H9 (cell line): Measurements from ENCODE around the gene NADSYN1. TPM values are rescaled to one million over a fixed set of nuclear protein-coding genes. Genes with fewer than 3 reads are reported as not detected.

Experiments used
- DNase-seq: peaks from one replicate; pipeline ENCODE4 v3.0.0-alpha.2; 2017
- H2AFZ ChIP-seq: one replicate; pipeline ENCODE4 v1.6.1; 2013; ENCODE audit warnings: mild to moderate bottlenecking, low read length, control low read depth, moderate library complexity
- H2AK5ac ChIP-seq: 2 replicates; pipeline ENCODE4 v1.6.1; 2013; ENCODE audit warnings: low read length, control low read depth, mixed read lengths; ENCODE audit not compliant: insufficient read length
- H2BK120ac ChIP-seq: one replicate; pipeline ENCODE4 v1.6.1; 2013; ENCODE audit warnings: low read depth, mild to moderate bottlenecking, low read length, control low read depth, inconsistent platforms; ENCODE audit not compliant: poor library complexity, severe bottlenecking
- H2BK12ac ChIP-seq: 2 replicates; pipeline ENCODE4 v1.6.1; 2013; ENCODE audit warnings: low read length, control low read depth, mixed read lengths, low read depth; ENCODE audit not compliant: insufficient read length
- H2BK15ac ChIP-seq: 2 replicates; pipeline ENCODE4 v1.6.1; 2013; ENCODE audit warnings: low read depth, low read length, control low read depth
- H2BK20ac ChIP-seq: one replicate; pipeline ENCODE4 v1.6.1; 2013; ENCODE audit warnings: low read depth, mild to moderate bottlenecking, low read length, control low read depth, inconsistent platforms; ENCODE audit not compliant: poor library complexity, severe bottlenecking
- H2BK5ac ChIP-seq: 2 replicates; pipeline ENCODE4 v1.6.1; 2013; ENCODE audit warnings: low read length, control low read depth, mixed read lengths; ENCODE audit not compliant: insufficient read length
- H3K14ac ChIP-seq: 2 replicates; pipeline ENCODE4 v1.6.1; 2013; ENCODE audit warnings: low read length, control low read depth; ENCODE audit not compliant: insufficient read depth
- H3K18ac ChIP-seq: 2 replicates; pipeline ENCODE4 v1.6.1; 2013; ENCODE audit warnings: low read depth, mild to moderate bottlenecking, mixed read lengths, low read length, control low read depth; ENCODE audit not compliant: insufficient read length
- H3K23ac ChIP-seq: 2 replicates; pipeline ENCODE4 v1.6.1; 2013; ENCODE audit warnings: low read length, control low read depth, mixed read lengths, low read depth; ENCODE audit not compliant: insufficient read length
- H3K23me2 ChIP-seq: 2 replicates; pipeline ENCODE4 v1.6.1; 2013; ENCODE audit warnings: low read depth, mild to moderate bottlenecking, mixed read lengths, low read length, control low read depth; ENCODE audit not compliant: insufficient read length, poor library complexity, severe bottlenecking
- H3K27ac ChIP-seq: 2 replicates; pipeline ENCODE4 v1.5.1; 2013; ENCODE audit warnings: low read length, control low read depth, mixed read lengths, low read depth; ENCODE audit not compliant: insufficient read length
- H3K27me3 ChIP-seq: 2 replicates; pipeline ENCODE4 v1.6.1; 2013; ENCODE audit warnings: low read length, control low read depth, inconsistent platforms; ENCODE audit not compliant: insufficient read depth
- H3K4ac ChIP-seq: 2 replicates; pipeline ENCODE4 v1.6.1; 2013; ENCODE audit warnings: low read depth, mild to moderate bottlenecking, control low read depth, inconsistent platforms, low read length, moderate library complexity
- H3K4me1 ChIP-seq: 2 replicates; pipeline ENCODE4 v1.6.1; 2013; ENCODE audit warnings: low read length, control low read depth, inconsistent platforms; ENCODE audit not compliant: insufficient read depth
- H3K4me2 ChIP-seq: 2 replicates; pipeline ENCODE4 v1.6.1; 2013; ENCODE audit warnings: low read length, control low read depth, mixed read lengths; ENCODE audit not compliant: insufficient read length, insufficient read depth
- H3K56ac ChIP-seq: 2 replicates; pipeline ENCODE4 v1.6.1; 2013; ENCODE audit warnings: low read depth, mild to moderate bottlenecking, mixed read lengths, low read length, control low read depth; ENCODE audit not compliant: insufficient read length
- H3K79me1 ChIP-seq: 2 replicates; pipeline ENCODE4 v1.6.1; 2013; ENCODE audit warnings: low read depth, mild to moderate bottlenecking, moderate library complexity, low read length, control low read depth, inconsistent platforms; ENCODE audit not compliant: insufficient read depth, poor library complexity, severe bottlenecking
- H3K79me2 ChIP-seq: 2 replicates; pipeline ENCODE4 v1.6.1; 2013; ENCODE audit warnings: low read length, control low read depth, inconsistent platforms; ENCODE audit not compliant: insufficient read depth
- H3K9ac ChIP-seq: 2 replicates; pipeline ENCODE4 v1.6.1; 2013; ENCODE audit warnings: low read length, control low read depth, mixed read lengths; ENCODE audit not compliant: insufficient read length; ENCODE audit errors: extremely low read depth
- H3K9me3 ChIP-seq: one replicate; pipeline ENCODE4 v1.6.1; 2013; ENCODE audit warnings: low read depth, low read length, inconsistent platforms; ENCODE audit not compliant: control insufficient read depth
- H3T11ph ChIP-seq: one replicate; pipeline ENCODE4 v1.6.1; 2013; ENCODE audit warnings: mild to moderate bottlenecking, low read length, control low read depth, inconsistent platforms
- H4K20me1 ChIP-seq: one replicate; pipeline ENCODE4 v1.6.1; 2013; ENCODE audit not compliant: control insufficient read depth, insufficient read length, insufficient read depth
- H4K5ac ChIP-seq: 2 replicates; pipeline ENCODE4 v1.6.1; 2013; ENCODE audit warnings: low read depth, mild to moderate bottlenecking, mixed read lengths, low read length, control low read depth; ENCODE audit not compliant: insufficient read length
- H4K8ac ChIP-seq: replicated peaks from 2 replicates; pipeline ENCODE4 v1.6.1; 2013; ENCODE audit warnings: low read length, control low read depth, mixed read lengths, low read depth; ENCODE audit not compliant: insufficient read length
- H4K91ac ChIP-seq: 2 replicates; pipeline ENCODE4 v1.6.1; 2013; ENCODE audit warnings: low read depth, mild to moderate bottlenecking, moderate library complexity, mixed read lengths, low read length, control low read depth; ENCODE audit not compliant: insufficient read length
- H3K27ac Mint-ChIP-seq, 3 experiments: 2 replicates in 2 of 3; 3 replicates in 1 of 3; pipeline ENCODE4 v1.8.0; 2020 to 2021; ENCODE audit warnings: mixed read lengths in 3 of 3, mild to moderate bottlenecking in 1 of 3, moderate library complexity in 1 of 3
- H3K27me3 Mint-ChIP-seq: 2 replicates; pipeline ENCODE4 v1.8.0; 2021; ENCODE audit warnings: low read depth, mild to moderate bottlenecking, moderate library complexity, mixed read lengths
- H3K36me3 Mint-ChIP-seq, 3 experiments: 2 replicates in 2 of 3; 3 replicates in 1 of 3; pipeline ENCODE4 v1.8.0; 2020 to 2021; ENCODE audit warnings: low read depth in 3 of 3, mixed read lengths in 3 of 3; ENCODE audit not compliant: insufficient read depth in 1 of 3
- H3K4me1 Mint-ChIP-seq, 2 experiments: 2 replicates each; pipeline ENCODE4 v1.8.0; 2020; ENCODE audit warnings: mixed read lengths in 2 of 2
- H3K4me3 Mint-ChIP-seq, 2 experiments: 2 replicates in 1 of 2; 3 replicates in 1 of 2; pipeline ENCODE4 v1.8.0; 2020 to 2021; ENCODE audit warnings: mild to moderate bottlenecking in 2 of 2, mixed read lengths in 2 of 2, moderate library complexity in 1 of 2
- H3K9me3 Mint-ChIP-seq, 2 experiments: 2 replicates in 1 of 2; 3 replicates in 1 of 2; pipeline ENCODE4 v1.8.0; 2020; ENCODE audit warnings: mild to moderate bottlenecking in 2 of 2, mixed read lengths in 2 of 2, moderate library complexity in 1 of 2
- WGBS: extraction: QIAGEN DNeasy Blood & Tissue Kit; methylation state at CpG from one replicate; pipeline ENCODE4 v1.1.7; 2013; ENCODE audit warnings: missing lambda C conversion rate, low lambda C conversion rate, mixed read lengths; ENCODE audit not compliant: insufficient read length; ENCODE audit errors: extremely low coverage; 5-methylcytosine and 5-hydroxymethylcytosine counted together
- total RNA-seq: library from RNA; stranded (reverse); gene quantifications from 2 replicates; pipeline ENCODE4 v1.2.1, GENCODE V29; 2021
- TF ChIP-seq, protein P1 (sequence below): fragments of 200-600 bp; sonication (generic); conservative IDR thresholded peaks from 3 replicates; pipeline ENCODE4 v1.8.0; 2021; ENCODE audit warnings: antibody characterized with exemption, mild to moderate bottlenecking

NADSYN1 gene
- total RNA-seq, 1 experiment from 2014 or later = 44.2 TPM

DNA sequence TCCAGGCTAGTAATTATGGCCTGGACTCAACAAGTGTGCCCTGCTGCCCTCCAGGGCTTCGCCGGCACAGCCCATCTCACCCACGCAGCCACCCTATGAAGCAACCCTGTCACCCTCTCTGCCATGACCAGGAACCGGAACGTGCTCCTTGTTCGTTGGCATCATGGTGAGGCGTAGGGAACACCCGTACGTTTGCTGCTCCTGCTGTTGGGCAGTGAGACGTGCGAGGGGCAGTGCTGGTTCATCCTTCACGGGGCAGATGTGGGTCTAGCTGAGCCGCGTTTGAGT is 20.7 kb downstream of the NADSYN1 start:
- no CpG with 5 or more reads among the region's 14 CpGs for WGBS
- Histone ChIP-seq H3K4me1 (no peaks in the 10 kb centered on the region), H3K9ac (no peak overlapping the region), H2AFZ (no peak overlapping the region), H3K27ac (no peak overlapping the region), H2BK15ac (no peak overlapping the region), H3T11ph (no peak overlapping the region), H3K18ac (no peak overlapping the region), H3K27me3 (no peaks in the 10 kb centered on the region), H2BK12ac (no peak overlapping the region), H3K14ac (no peak overlapping the region), H3K56ac (no peak overlapping the region), H4K5ac (no peak overlapping the region), H2BK5ac (no peak overlapping the region), H2BK120ac (no peak overlapping the region), H3K4ac (no peak overlapping the region), H3K79me2 (no peaks in the 10 kb centered on the region), H4K8ac (no peak overlapping the region), H3K9me3 (peaks cover 9% of the 10 kb centered on the region), H4K91ac (no peak overlapping the region), H3K23me2 (no peaks in the 10 kb centered on the region), H3K79me1 (no peaks in the 10 kb centered on the region), H3K4me2 (no peak overlapping the region), H4K20me1 (no peaks in the 10 kb centered on the region), H3K23ac (no peak overlapping the region), H2BK20ac (no peak overlapping the region), H2AK5ac (no peak overlapping the region)
- no peak overlapping the region; a peak in 1 of 7 replicates for H3K27ac Mint-ChIP-seq
- peaks cover 9 to 14% of the 10 kb centered on the region in 2 experiments for H3K4me1 Mint-ChIP-seq
- TF ChIP-seq, protein P1, sequence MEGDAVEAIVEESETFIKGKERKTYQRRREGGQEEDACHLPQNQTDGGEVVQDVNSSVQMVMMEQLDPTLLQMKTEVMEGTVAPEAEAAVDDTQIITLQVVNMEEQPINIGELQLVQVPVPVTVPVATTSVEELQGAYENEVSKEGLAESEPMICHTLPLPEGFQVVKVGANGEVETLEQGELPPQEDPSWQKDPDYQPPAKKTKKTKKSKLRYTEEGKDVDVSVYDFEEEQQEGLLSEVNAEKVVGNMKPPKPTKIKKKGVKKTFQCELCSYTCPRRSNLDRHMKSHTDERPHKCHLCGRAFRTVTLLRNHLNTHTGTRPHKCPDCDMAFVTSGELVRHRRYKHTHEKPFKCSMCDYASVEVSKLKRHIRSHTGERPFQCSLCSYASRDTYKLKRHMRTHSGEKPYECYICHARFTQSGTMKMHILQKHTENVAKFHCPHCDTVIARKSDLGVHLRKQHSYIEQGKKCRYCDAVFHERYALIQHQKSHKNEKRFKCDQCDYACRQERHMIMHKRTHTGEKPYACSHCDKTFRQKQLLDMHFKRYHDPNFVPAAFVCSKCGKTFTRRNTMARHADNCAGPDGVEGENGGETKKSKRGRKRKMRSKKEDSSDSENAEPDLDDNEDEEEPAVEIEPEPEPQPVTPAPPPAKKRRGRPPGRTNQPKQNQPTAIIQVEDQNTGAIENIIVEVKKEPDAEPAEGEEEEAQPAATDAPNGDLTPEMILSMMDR = no peak
- H3K4me3 Mint-ChIP-seq = no peak overlapping the region
- H3K9me3 Mint-ChIP-seq = peaks cover 6 to 10% of the 10 kb centered on the region in 2 experiments
- no peaks in the 10 kb centered on the region; the same call in 1 of the 2 replicates for H3K27me3 Mint-ChIP-seq
- no peak for DNase-seq
- peaks cover 20 to 62% (median 39%) of the 10 kb centered on the region in 3 experiments; a peak in 6 of 7 replicates for H3K36me3 Mint-ChIP-seq
